ENCODE data around the gene DNAJC4. TPM values are rescaled to one million over a fixed set of nuclear protein-coding genes. Genes with fewer than 3 reads are reported as not detected.

DNAJC4 gene
- polyA plus RNA-seq, 1 donor (not counting 4 experiments of a cell fraction or from before 2014, with no cell fraction given) = 12.2 TPM

DNA sequence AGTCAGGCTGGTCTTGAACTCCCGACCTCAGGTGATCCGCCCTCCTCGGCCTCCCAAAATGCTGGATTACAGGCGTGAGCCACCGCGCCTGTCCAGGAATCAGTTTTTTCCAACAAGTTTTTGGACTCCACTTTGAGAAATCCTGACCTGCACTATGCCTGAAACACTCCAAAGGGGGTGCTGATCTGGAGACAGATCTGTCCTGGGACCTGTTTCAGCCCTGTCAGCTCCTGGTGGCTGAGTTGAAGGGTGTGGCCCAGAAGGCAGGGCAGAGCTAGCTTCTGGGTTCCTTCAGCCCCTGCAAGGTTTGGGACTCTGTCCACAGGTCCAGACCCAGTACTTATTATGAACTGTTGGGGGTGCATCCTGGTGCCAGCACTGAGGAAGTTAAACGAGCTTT lies 1.2 kb downstream of the DNAJC4 start:
- DNase-seq (ENCODE audit: low read depth, low spot score) (no peak), FAIRE-seq (no peak)
- Histone ChIP-seq H3K9me1 (ENCODE audit: control insufficient read depth, extremely low read depth, insufficient read depth, low read length) (peaks cover 2% of the 10 kb centered on the region), H3K9ac (ENCODE audit: control insufficient read depth, extremely low read depth, insufficient read depth, low read length) (no peak overlapping the region), H3K9me3 (ENCODE audit: control insufficient read depth, low read depth, low read length) (no peaks in the 10 kb centered on the region), H4K20me1 (ENCODE audit: control insufficient read depth, extremely low read depth, insufficient read depth, low read length) (no peaks in the 10 kb centered on the region), H2AFZ (ENCODE audit: control insufficient read depth, low read length) (no peak overlapping the region), H3K4me3 (ENCODE audit: control insufficient read depth in 2 of 3, extremely low read depth in 1 of 3, insufficient read depth in 2 of 3, low read depth in 1 of 3, low read length in 3 of 3) (no peak overlapping the region), H3K4me1 (ENCODE audit: control insufficient read depth, extremely low read depth, insufficient read depth, low read length) (peaks cover 55% of the 10 kb centered on the region), H3K79me2 (ENCODE audit: control insufficient read depth, insufficient read depth, low read length) (peaks cover 9% of the 10 kb centered on the region), H3K27ac (ENCODE audit: control insufficient read depth, insufficient read depth, low read length) (no peak overlapping the region), H3K27me3 (ENCODE audit: control insufficient read depth, extremely low read depth, insufficient read depth, low read length) (no peaks in the 10 kb centered on the region), H3K36me3 (ENCODE audit: control insufficient read depth in 2 of 2, extremely low read depth in 1 of 2, insufficient read depth in 2 of 2, low read length in 2 of 2) (peaks cover 3 to 7% of the 10 kb centered on the region in 2 experiments), H3K4me2 (ENCODE audit: control insufficient read depth, extremely low read depth, insufficient read depth, low read depth, low read length) (no peak overlapping the region)
- dilution Hi-C loops (cut with MboI; ENCODE audit: extremely low pct_ligation_motif_present, low sequenced_read_pairs) = no loop called here
- TF ChIP-seq EZH2 (IDR thresholded peaks at IDR 0.05; ENCODE audit: low read length) = no peak
- TF ChIP-seq CTCF (optimal IDR thresholded peaks at IDR 0.05 in 1 of 3, IDR thresholded peaks at IDR 0.05 in 1 of 3, conservative IDR thresholded peaks at IDR 0.05 in 1 of 3; ENCODE audit: extremely low read depth in 1 of 3, insufficient read depth in 2 of 3, low read length in 3 of 3) = no peak

GRCh38 chr11:64232182-64232966 lies 2.0 kb downstream of the DNAJC4 start:
- Histone ChIP-seq H3K36me3 (ENCODE audit: control insufficient read depth in 2 of 2, extremely low read depth in 1 of 2, insufficient read depth in 2 of 2, low read length in 2 of 2) (peaks cover 3 to 8% of the 10 kb centered on the region in 2 experiments), H3K79me2 (ENCODE audit: control insufficient read depth, insufficient read depth, low read length) (peaks cover under 1% of the 10 kb centered on the region), H3K27ac (ENCODE audit: control insufficient read depth, insufficient read depth, low read length) (no peak overlapping the region), H3K4me1 (ENCODE audit: control insufficient read depth, extremely low read depth, insufficient read depth, low read length) (peaks cover 52% of the 10 kb centered on the region), H3K9me3 (ENCODE audit: control insufficient read depth, low read depth, low read length) (no peaks in the 10 kb centered on the region), H3K9me1 (ENCODE audit: control insufficient read depth, extremely low read depth, insufficient read depth, low read length) (peaks cover 2% of the 10 kb centered on the region), H2AFZ (ENCODE audit: control insufficient read depth, low read length) (no peak overlapping the region), H3K4me2 (ENCODE audit: control insufficient read depth, extremely low read depth, insufficient read depth, low read depth, low read length) (peak overlapping the region; percentile 37), H3K4me3 (ENCODE audit: control insufficient read depth in 2 of 3, extremely low read depth in 1 of 3, insufficient read depth in 2 of 3, low read depth in 1 of 3, low read length in 3 of 3) (no peak overlapping the region), H4K20me1 (ENCODE audit: control insufficient read depth, extremely low read depth, insufficient read depth, low read length) (no peaks in the 10 kb centered on the region), H3K9ac (ENCODE audit: control insufficient read depth, extremely low read depth, insufficient read depth, low read length) (no peak overlapping the region), H3K27me3 (ENCODE audit: control insufficient read depth, extremely low read depth, insufficient read depth, low read length) (no peaks in the 10 kb centered on the region)
- no peak for DNase-seq (ENCODE audit: low read depth, low spot score)
- no peak for FAIRE-seq
- dilution Hi-C loops (cut with MboI; ENCODE audit: extremely low pct_ligation_motif_present, low sequenced_read_pairs) = no loop called here
- TF ChIP-seq EZH2 (IDR thresholded peaks at IDR 0.05; ENCODE audit: low read length) (no peak), CTCF (optimal IDR thresholded peaks at IDR 0.05 in 1 of 3, IDR thresholded peaks at IDR 0.05 in 1 of 3, conservative IDR thresholded peaks at IDR 0.05 in 1 of 3; ENCODE audit: extremely low read depth in 1 of 3, insufficient read depth in 2 of 3, low read length in 3 of 3) (no peak)
